ENCODE measurements around the gene FOXE3.
"Not testable (repeated sequence)": the region's sequence is repeated elsewhere in the genome, so short reads cannot be mapped to it uniquely, and the experiment has no call there.

The FOXE3 gene

DNA sequence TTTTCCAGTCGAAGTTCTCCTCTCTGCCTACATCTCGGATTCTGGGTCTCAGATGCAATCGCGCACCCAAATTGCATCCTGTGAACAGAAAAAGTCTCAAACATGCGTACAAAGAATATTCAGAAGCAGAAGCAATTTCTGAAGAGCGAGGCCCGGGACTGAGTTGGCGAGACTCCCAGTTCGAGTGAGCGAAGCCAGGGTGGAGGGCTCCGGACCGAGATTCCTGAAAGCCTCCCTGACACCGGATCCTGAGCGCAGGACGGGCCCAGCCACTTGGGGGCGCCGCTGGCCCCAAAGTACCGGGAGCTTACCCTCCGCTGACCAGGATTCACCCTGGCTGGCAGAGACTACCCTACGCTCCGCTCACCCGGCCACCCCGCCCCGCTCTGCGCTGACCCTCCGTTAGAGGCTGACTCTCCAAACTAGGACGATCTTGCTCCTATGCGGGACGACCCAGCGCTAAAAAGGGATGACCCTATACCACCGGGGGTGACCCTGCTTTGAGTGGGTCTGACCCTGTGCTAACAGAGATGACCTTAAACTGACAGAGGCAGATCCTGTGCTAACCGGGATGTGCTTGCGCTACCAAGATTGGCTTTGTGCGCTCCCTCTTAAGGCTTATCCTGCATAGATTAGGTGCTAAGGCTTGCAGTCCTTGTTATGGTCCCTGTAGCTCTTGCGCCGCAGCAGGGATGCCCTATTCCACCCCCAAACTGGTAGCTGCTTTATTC, 33.9 kb downstream of the FOXE3 start:
- no peak for DNase-seq (ENCODE audit: low read depth in 2 of 2)

DNA sequence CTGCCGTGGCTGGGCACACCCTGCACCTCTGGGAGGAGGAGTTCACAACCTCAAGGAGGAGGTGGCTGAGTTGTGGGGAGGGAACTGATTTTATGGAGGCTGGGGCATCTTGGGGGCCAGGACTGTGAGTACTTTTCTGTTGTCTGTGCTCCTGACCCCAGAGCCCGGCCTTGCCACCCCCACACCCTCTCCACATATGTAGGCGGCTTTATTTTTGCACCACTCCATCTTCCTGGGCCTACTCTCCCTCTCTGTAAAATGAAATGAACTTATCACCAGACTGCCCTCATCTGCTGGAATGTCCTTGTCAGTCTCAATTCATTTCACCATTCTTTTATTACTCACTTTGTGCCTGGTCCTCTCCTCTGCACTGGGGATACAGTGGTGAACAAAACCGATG, 34.5 kb downstream of the FOXE3 start:
- no peak for DNase-seq (ENCODE audit: low read depth in 2 of 2)

- DNase-seq (ENCODE audit: low read depth in 2 of 2) = no peak
Observed at GRCh38 chr1:47452426-47452825, 36.3 kb downstream of the FOXE3 start.

GRCh38 chr1:47453910-47454309, 37.8 kb downstream of the FOXE3 start:
- not testable (repeated sequence) for DNase-seq (ENCODE audit: low read depth in 2 of 2)

DNA sequence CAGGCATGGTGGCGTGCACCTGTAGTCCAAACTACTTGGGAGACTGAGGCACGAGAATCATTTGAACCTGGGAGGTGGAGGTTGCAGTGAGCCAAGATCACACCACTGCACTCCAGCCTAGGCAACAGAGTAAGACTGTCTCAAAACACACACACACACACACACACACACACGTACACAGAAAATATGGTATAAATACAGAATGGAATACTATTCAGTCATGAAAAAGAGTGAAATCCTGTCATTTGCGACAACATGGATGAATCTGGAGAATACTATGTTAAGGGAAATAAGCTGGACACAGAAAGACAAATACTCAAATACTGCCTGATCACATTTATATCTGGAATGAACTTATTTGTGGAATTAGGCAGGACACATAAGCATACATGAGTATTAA, 40.2 kb downstream of the FOXE3 start:
- DNase-seq (ENCODE audit: low read depth in 2 of 2) = no peak

DNA sequence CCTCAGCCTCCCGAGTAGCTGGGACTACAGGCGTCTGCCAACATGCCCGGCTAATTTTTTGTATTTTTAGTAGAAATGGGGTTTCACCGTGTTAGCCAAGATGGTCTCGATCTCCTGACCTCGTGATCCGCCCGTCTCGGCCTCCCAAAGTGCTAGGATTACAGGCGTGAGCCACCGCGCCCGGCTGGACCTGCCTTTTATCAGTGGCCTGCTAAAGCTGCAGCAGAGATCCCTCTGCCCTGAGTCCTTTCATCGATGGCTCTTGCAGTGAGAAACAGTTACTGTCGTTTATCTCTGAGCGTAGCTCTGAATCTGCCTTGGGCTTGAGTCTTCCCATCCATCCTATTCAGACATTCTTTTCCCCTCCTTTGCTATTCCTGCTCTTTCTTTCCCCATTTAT, 41.5 kb downstream of the FOXE3 start:
- DNase-seq (ENCODE audit: low read depth in 2 of 2) = not testable (repeated sequence)

DNA sequence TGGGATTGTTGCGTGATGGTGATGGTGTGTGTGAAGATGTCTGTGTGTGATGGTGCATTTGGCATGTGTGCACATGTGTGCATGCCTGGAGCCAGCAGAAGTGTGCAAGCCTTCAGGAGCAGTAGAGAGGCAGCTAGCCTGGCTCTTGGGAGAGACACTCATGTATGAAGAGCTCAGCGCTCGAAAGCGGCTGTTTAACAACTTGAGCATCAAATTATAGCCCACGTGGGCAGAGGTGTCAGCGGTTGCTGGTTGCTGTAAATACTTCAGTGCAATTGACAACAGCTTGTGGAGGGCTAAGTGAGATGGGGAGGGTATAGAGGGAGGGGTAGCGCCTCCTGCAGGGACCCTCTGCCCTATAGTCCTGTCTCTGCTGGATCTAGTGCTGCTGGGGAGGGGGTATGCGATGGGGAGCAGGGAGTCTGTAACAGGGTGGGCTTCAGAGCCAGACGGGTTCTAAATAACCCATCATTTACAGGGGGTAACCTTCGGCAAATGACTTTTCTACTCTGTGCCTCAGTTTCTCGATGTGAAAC, 43.2 kb downstream of the FOXE3 start:
- DNase-seq (ENCODE audit: low read depth in 2 of 2) = no peak

DNA sequence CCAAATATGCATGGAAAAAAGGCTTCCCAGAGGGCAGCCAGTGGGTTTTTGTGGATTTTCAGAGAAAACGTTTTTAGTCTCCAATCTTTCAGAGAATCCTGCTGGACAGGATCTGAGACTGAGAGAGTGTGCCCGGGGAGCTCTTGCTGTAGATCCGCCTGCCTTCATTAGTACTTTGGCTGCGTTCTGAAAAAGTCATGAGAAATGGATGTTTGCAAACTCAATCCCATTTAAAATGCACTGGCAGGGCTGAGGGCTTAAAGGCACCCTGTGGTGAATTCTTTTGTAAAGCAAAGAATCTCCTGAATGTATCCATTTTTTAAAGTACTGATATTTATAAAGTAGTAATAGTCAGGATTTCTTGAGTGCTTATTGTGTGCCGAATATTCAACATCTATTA, 44.0 kb downstream of the FOXE3 start:
- DNase-seq (ENCODE audit: low read depth in 2 of 2) = no peak

DNA sequence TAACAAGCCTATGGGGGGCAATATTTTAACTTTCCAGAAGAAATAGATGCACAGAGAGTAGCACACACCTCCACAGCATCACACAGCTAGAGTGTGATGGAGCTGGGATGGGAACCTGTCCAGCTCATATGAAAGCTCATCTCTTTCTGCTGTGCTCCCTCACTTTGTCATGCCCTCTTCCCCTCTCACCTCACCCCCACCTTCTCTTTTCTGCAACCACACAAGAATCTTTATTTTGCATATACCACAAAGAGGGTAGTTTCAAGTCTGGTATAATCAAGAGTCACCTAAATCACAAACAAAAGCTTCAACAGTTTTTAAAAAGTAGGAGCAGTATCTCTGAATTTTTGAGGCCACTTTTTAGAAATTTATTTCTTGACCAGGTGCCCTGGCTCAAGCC, 44.4 kb downstream of the FOXE3 start:
- no peak for DNase-seq (ENCODE audit: low read depth in 2 of 2)

DNA sequence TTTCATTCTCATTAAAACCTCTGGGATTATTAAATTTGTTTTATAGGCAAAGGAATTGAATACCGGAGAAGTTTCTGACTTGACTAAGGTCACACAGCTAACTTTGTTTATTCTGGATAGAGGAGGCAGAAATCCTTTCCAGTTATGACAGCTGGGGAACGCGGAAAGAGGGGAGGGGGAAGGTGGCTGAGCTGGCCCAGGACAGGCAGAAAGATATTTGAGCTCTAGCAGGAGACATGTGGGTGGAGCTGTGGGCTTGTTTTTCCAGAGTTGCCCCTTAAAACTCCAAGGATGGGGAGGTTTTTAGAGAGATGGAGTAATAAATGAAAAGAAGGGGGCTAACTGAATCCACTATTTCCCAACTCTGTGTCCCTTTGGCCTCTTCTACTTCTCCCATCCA, 49.5 kb downstream of the FOXE3 start:
- DNase-seq (ENCODE audit: low read depth in 2 of 2) = no peak

Data from stimulated activated CD8-positive, alpha-beta memory T cell treated with anti-CD3 and anti-CD28 coated beads, Interleukin-2, amount 100 ng/mL, for 1 hour (primary cell).